ENCODE measurements around the gene OAF. TPM values are rescaled to one million over a fixed set of nuclear protein-coding genes. Genes with fewer than 3 reads are reported as not detected.

Gene OAF
- total and polyA plus RNA-seq, 2 experiments from 2014 or later, result 1.1 to 3.0 TPM

- no peak for ATAC-seq
- H3K9me3 Mint-ChIP-seq, result no peaks in the 10 kb centered on the region
- peaks cover 26% of the 10 kb centered on the region for H3K4me1 ChIP-seq (ENCODE audit: insufficient read depth)
- peak overlapping the region; percentile 57 for H3K4me2 ChIP-seq
- no peak for TF ChIP-seq POLR2AphosphoS5 (IDR thresholded peaks at IDR 0.05; ENCODE audit: low read depth)
- TF ChIP-seq CREB1 (CRISPR knock-in tag; IDR thresholded peaks at IDR 0.05; ENCODE audit: low read depth), result no peak
- TF ChIP-seq ETS1 (IDR thresholded peaks at IDR 0.05), result no peak
- TF ChIP-seq ZNF114 (CRISPR knock-in tag; IDR thresholded peaks at IDR 0.05), result no peak
- no peak for TF ChIP-seq JUNB (IDR thresholded peaks at IDR 0.05; ENCODE audit: unreplicated experiment)
- no peak for TF ChIP-seq EZH2 (IDR thresholded peaks at IDR 0.05; ENCODE audit: low read depth, unreplicated experiment)
- no peak for TF ChIP-seq NANOG (IDR thresholded peaks at IDR 0.05; ENCODE audit: borderline replicate concordance)
- TF ChIP-seq ZNF331 (CRISPR knock-in tag; IDR thresholded peaks at IDR 0.05; ENCODE audit: low read depth), result no peak
- no peak for TF ChIP-seq REST (IDR thresholded peaks at IDR 0.05; ENCODE audit: unreplicated experiment)
- no peak for TF ChIP-seq EZH2phosphoT487 (IDR thresholded peaks at IDR 0.05; ENCODE audit: unreplicated experiment)
- no peak for TF ChIP-seq STAT1 (IDR thresholded peaks at IDR 0.05; ENCODE audit: unreplicated experiment)
- TF ChIP-seq ZNF462 (CRISPR knock-in tag; IDR thresholded peaks at IDR 0.05), result no peak
- no peak for TF ChIP-seq CTCF (conservative IDR thresholded peaks at IDR 0.05; ENCODE audit: low read depth in 2 of 2)
- H3K27ac Mint-ChIP-seq, result no peak overlapping the region
- H3K27me3 ChIP-seq (ENCODE audit: insufficient read depth), result peaks cover 98% of the 10 kb centered on the region
- peaks cover 30% of the 10 kb centered on the region for H3K4me1 Mint-ChIP-seq
- H4K20me1 ChIP-seq (replicated peaks; ENCODE audit: insufficient read depth), result peaks cover 3% of the 10 kb centered on the region; the same call in 1 of the 2 replicates
- H3K27ac ChIP-seq (ENCODE audit: low read depth), result no peak overlapping the region
- no peaks in the 10 kb centered on the region for H3K79me2 ChIP-seq (replicated peaks; ENCODE audit: insufficient read depth)
- no peaks in the 10 kb centered on the region for H3K36me3 Mint-ChIP-seq (ENCODE audit: low read depth)
- no peaks in the 10 kb centered on the region for H3K36me3 ChIP-seq (ENCODE audit: insufficient read depth)
- no peaks in the 10 kb centered on the region for H3F3A ChIP-seq (replicated peaks; ENCODE audit: low read depth)
- peaks cover 71% of the 10 kb centered on the region for H3K27me3 Mint-ChIP-seq (ENCODE audit: insufficient read depth, low read depth, poor library complexity)
- H3K9me2 ChIP-seq (ENCODE audit: insufficient read depth), result no peaks in the 10 kb centered on the region
- 0 out of 2 replicates have a peak overlapping the region, but pooled peaks have one; percentile 20 for H3K4me3 ChIP-seq
- no peak overlapping the region for H2AFZ ChIP-seq
- DNase-seq (ENCODE audit: low spot score), result no peak
- H3K4me3 Mint-ChIP-seq, result peak overlapping the region; percentile 3; the same call in 1 of the 3 replicates
Observed at GRCh38 chr11:120212926-120213325, 2.1 kb downstream of the OAF start.

Measured in GM23338 (cell line).